OCI-M1 (cell line): Measurements from ENCODE around the gene TBL1X.

ENCODE experiments used
- DNase-seq: peaks from one replicate; lab custom pipeline; 2025; lab: John Stamatoyannopoulos, UW

The TBL1X gene

GRCh38 chrX:9628779-9629493, 164.1 kb downstream of the TBL1X start:
- no peak for DNase-seq

- DNase-seq = no peak
These were observed 169.7 kb downstream of the TBL1X start for GRCh38 chrX:9634551-9634950.

GRCh38 chrX:9635368-9635767, 170.5 kb downstream of the TBL1X start:
- DNase-seq = no peak

- DNase-seq = peak; percentile 0
These were observed 170.9 kb downstream of the TBL1X start for GRCh38 chrX:9635803-9636202.

- DNase-seq = no peak
These were observed 174.0 kb downstream of the TBL1X start for GRCh38 chrX:9638871-9639270.

GRCh38 chrX:9642270-9642995, 177.6 kb downstream of the TBL1X start:
- DNase-seq = no peak

GRCh38 chrX:9643807-9644206, 178.9 kb downstream of the TBL1X start:
- no peak for DNase-seq

- DNase-seq = no peak
These were observed 179.5 kb downstream of the TBL1X start for GRCh38 chrX:9644335-9644734.

GRCh38 chrX:9646471-9647224, 181.8 kb downstream of the TBL1X start:
- no peak for DNase-seq

GRCh38 chrX:9647431-9647830, 182.6 kb downstream of the TBL1X start:
- no peak for DNase-seq

- no peak for DNase-seq
These were observed 185.2 kb downstream of the TBL1X start for GRCh38 chrX:9650091-9650490.

GRCh38 chrX:9651737-9652136, 186.9 kb downstream of the TBL1X start:
- DNase-seq = no peak

GRCh38 chrX:9654929-9655328, 190.1 kb downstream of the TBL1X start:
- no peak for DNase-seq

GRCh38 chrX:9656277-9656676, 191.4 kb downstream of the TBL1X start:
- no peak for DNase-seq

- DNase-seq = no peak
These were observed 192.0 kb downstream of the TBL1X start for GRCh38 chrX:9656871-9657270.

GRCh38 chrX:9657590-9658256, 192.9 kb downstream of the TBL1X start:
- DNase-seq = no peak

GRCh38 chrX:9658409-9658808, 193.6 kb downstream of the TBL1X start:
- DNase-seq = no peak

- DNase-seq = no peak
These were observed 194.8 kb downstream of the TBL1X start for GRCh38 chrX:9659571-9660195.

GRCh38 chrX:9662148-9662547, 197.3 kb downstream of the TBL1X start:
- no peak for DNase-seq

- DNase-seq = no peak
These were observed 198.4 kb downstream of the TBL1X start for GRCh38 chrX:9663216-9663615.

- no peak for DNase-seq
These were observed 199.4 kb downstream of the TBL1X start for GRCh38 chrX:9664224-9664623.

GRCh38 chrX:9665113-9665512, 200.3 kb downstream of the TBL1X start:
- no peak for DNase-seq
